Epithelial cell of proximal tubule (primary cell): ENCODE results near the gene FAM9C. TPM values are rescaled to one million over a fixed set of nuclear protein-coding genes. Genes with fewer than 3 reads are reported as not detected.

Experiments used
- DNase-seq: peaks from one replicate; pipeline ENCODE4 v3.0.0-alpha.2; 2011; ENCODE audit warnings: low read depth
- H3K4me3 ChIP-seq: 2 replicates; pipeline ENCODE4 v1.5.1; 2011; ENCODE audit warnings: low read depth, mild to moderate bottlenecking, low read length
- total RNA-seq: library from RNA; depleted of rRNA; stranded (reverse); fragments of >200 nt; gene quantifications from 2 replicates; pipeline ENCODE4 v1.2.3, GENCODE V29; 2015
- TF ChIP-seq, protein P1 (sequence below): conservative IDR thresholded peaks from 2 replicates; pipeline ENCODE4 v1.5.1; 2012; ENCODE audit warnings: low read depth, mild to moderate bottlenecking, low read length

Gene FAM9C
- total RNA-seq, 1 donor from 2014 or later, result not detected

GRCh38 chrX:13029887-13030771 is 14.3 kb downstream of the FAM9C start:
- no peak overlapping the region for H3K4me3 ChIP-seq
- no peak for DNase-seq
- TF ChIP-seq, protein P1, sequence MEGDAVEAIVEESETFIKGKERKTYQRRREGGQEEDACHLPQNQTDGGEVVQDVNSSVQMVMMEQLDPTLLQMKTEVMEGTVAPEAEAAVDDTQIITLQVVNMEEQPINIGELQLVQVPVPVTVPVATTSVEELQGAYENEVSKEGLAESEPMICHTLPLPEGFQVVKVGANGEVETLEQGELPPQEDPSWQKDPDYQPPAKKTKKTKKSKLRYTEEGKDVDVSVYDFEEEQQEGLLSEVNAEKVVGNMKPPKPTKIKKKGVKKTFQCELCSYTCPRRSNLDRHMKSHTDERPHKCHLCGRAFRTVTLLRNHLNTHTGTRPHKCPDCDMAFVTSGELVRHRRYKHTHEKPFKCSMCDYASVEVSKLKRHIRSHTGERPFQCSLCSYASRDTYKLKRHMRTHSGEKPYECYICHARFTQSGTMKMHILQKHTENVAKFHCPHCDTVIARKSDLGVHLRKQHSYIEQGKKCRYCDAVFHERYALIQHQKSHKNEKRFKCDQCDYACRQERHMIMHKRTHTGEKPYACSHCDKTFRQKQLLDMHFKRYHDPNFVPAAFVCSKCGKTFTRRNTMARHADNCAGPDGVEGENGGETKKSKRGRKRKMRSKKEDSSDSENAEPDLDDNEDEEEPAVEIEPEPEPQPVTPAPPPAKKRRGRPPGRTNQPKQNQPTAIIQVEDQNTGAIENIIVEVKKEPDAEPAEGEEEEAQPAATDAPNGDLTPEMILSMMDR, result no peak

DNA sequence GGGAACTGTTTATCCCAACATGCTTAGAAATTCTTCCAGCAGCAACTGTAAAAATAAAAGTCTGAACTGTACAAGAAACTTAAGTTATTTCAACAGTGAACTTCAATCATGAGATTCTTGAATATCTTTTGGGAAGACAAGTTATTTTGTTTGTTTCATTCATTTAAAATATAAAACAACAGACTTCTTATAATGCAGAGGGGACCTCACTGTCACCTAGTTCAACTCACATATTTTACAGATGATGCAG is 14.9 kb downstream of the FAM9C start:
- DNase-seq, result no peak
- TF ChIP-seq, protein P1, result no peak
- no peak overlapping the region for H3K4me3 ChIP-seq

DNA sequence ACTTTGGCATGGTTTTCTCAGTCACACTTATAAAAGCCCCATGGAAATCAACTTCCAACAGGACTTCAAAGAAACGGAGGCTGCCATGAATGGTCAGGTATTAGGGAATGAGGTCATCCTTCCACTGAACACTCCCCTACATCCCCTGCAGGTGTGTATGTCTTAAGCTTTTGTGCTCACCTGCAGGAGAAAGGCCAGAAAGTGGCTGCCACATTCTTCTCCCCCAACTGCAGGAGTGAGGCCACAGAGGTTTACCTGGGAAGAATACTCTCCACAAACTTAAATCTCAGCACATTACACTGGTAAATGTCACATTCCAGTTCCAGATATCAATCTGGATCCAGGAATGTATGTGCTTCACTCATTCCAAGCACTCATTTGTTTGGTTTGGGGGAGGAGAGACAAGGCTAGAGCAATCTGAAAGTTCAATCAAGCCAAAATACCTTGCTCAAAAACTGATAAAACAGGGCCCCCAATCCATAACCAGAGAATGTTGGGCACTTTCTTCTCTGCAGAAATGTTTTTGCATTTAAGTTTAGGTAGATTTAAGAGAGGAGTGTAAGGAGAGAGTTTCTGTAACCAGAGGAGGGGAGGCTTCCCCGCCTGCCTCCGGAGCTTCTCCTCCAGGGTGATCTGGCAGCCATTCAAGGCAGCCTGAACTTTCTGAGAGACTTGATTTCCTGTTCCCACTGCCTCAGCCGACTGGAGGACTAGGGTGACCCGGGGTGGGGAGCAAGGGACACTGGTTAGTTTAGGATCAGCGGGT is 15.4 kb downstream of the FAM9C start:
- TF ChIP-seq, protein P1, result no peak
- no peak overlapping the region for H3K4me3 ChIP-seq
- no peak for DNase-seq

DNA sequence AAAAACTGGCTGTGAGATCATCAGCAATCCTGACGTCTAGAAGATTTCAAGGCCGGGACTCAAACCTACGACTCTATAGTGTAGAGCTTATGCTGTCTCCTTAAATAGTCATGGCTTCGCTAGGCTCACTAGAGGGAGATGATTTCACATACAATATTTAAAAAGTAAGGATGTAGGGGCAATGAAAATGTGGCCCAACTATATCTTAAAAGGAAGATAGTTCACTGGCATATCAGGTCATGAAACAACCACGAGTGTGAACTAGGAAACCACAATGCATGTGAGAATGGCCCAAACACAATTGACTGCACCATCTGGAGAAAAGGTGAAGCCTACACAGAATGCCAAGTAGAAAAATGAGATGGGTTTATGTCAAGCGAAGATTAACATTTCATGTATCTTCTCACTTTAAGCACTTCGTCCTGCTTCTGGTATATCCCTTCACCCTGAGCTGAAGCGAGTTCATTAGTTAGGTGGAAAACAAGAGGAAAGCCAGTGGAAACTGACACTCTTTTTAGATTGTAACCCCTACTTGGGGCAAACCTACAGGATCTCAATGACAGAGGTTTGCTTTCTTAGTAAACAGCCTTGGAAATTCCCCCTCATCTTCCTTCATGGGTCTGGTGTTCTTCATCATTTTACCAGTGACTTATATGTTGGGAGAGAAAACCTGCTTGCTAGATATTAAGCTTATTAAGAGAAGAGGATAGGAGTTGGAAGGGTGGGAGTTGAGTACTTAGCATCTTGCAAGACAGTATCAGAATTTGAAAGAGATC is 17.4 kb downstream of the FAM9C start:
- TF ChIP-seq, protein P1, result no peak
- DNase-seq, result no peak
- no peak overlapping the region for H3K4me3 ChIP-seq

DNA sequence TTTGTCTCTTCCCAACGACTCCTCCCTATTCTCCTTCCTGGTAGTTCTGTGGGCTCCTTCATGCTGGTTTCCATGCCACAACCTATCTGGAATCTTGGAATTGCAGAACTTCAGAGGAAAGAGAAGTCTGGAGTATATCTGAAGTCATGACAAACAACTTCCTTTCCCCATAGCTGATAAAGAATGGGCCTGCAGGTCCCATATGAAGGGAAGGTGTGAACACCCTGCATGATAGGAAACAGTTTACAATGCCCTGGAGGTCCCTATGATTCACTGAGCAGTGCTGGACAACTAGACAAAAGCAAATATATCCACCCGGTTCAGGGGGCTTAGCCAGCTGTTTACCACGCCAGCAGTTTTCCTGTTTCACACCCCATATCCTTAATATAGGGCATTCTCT is 19.4 kb downstream of the FAM9C start:
- no peak overlapping the region for H3K4me3 ChIP-seq
- TF ChIP-seq, protein P1, result no peak
- DNase-seq, result no peak

GRCh38 chrX:13023979-13024378 is 20.4 kb downstream of the FAM9C start:
- DNase-seq, result no peak
- TF ChIP-seq, protein P1, result no peak
- no peak overlapping the region for H3K4me3 ChIP-seq
